ENCODE data around the gene SAP30BP.

SAP30BP gene

GRCh38 chr17:75647061-75647460 is 20.1 kb upstream of the SAP30BP start:
- no peak for DNase-seq (ENCODE audit: low read depth in 2 of 2)

GRCh38 chr17:75647921-75648320 is 19.2 kb upstream of the SAP30BP start:
- DNase-seq (ENCODE audit: low read depth in 2 of 2): no peak

- DNase-seq (ENCODE audit: low read depth in 2 of 2): no peak
These were observed 17.5 kb upstream of the SAP30BP start for GRCh38 chr17:75649687-75650086.

- DNase-seq (ENCODE audit: low read depth in 2 of 2): no peak
These were observed 16.3 kb upstream of the SAP30BP start for GRCh38 chr17:75650874-75651273.

GRCh38 chr17:75652341-75652740 is 14.8 kb upstream of the SAP30BP start:
- no peak for DNase-seq (ENCODE audit: low read depth in 2 of 2)

GRCh38 chr17:75652934-75653549 is 14.1 kb upstream of the SAP30BP start:
- DNase-seq (ENCODE audit: low read depth in 2 of 2): no peak

GRCh38 chr17:75654176-75654575 is 13.0 kb upstream of the SAP30BP start:
- DNase-seq (ENCODE audit: low read depth in 2 of 2): no peak

- DNase-seq (ENCODE audit: low read depth in 2 of 2): no peak
These were observed 8.9 kb upstream of the SAP30BP start for GRCh38 chr17:75658237-75658636.

GRCh38 chr17:75661531-75661930 is 5.6 kb upstream of the SAP30BP start:
- no peak for DNase-seq (ENCODE audit: low read depth in 2 of 2)

GRCh38 chr17:75662511-75662910 is 4.6 kb upstream of the SAP30BP start:
- no peak for DNase-seq (ENCODE audit: low read depth in 2 of 2)

- DNase-seq (ENCODE audit: low read depth in 2 of 2): no peak
These were observed 3.0 kb upstream of the SAP30BP start for GRCh38 chr17:75664099-75664549.

- DNase-seq (ENCODE audit: low read depth in 2 of 2): no peak
These were observed 1.2 kb upstream of the SAP30BP start for GRCh38 chr17:75665981-75666380.

- no peak for DNase-seq (ENCODE audit: low read depth in 2 of 2)
These were observed 687 bp downstream of the SAP30BP start for GRCh38 chr17:75667825-75668224.

GRCh38 chr17:75668489-75668888 is 1.4 kb downstream of the SAP30BP start:
- no peak for DNase-seq (ENCODE audit: low read depth in 2 of 2)

- DNase-seq (ENCODE audit: low read depth in 2 of 2): no peak
These were observed 3.7 kb downstream of the SAP30BP start for GRCh38 chr17:75670868-75671267.

- no peak for DNase-seq (ENCODE audit: low read depth in 2 of 2)
These were observed 4.9 kb downstream of the SAP30BP start for GRCh38 chr17:75672011-75672410.

- no peak for DNase-seq (ENCODE audit: low read depth in 2 of 2)
These were observed 6.3 kb downstream of the SAP30BP start for GRCh38 chr17:75673487-75673886.

- no peak for DNase-seq (ENCODE audit: low read depth in 2 of 2)
These were observed 9.3 kb downstream of the SAP30BP start for GRCh38 chr17:75676461-75676860.

GRCh38 chr17:75679706-75680211 is 12.6 kb downstream of the SAP30BP start:
- DNase-seq (ENCODE audit: low read depth in 2 of 2): no peak

GRCh38 chr17:75680431-75680830 is 13.3 kb downstream of the SAP30BP start:
- no peak for DNase-seq (ENCODE audit: low read depth in 2 of 2)

- no peak for DNase-seq (ENCODE audit: low read depth in 2 of 2)
These were observed 14.2 kb downstream of the SAP30BP start for GRCh38 chr17:75681289-75681688.

GRCh38 chr17:75683583-75683982 is 16.4 kb downstream of the SAP30BP start:
- DNase-seq (ENCODE audit: low read depth in 2 of 2): no peak

- DNase-seq (ENCODE audit: low read depth in 2 of 2): no peak
These were observed 17.1 kb downstream of the SAP30BP start for GRCh38 chr17:75684249-75684648.

GRCh38 chr17:75684924-75685323 is 17.8 kb downstream of the SAP30BP start:
- DNase-seq (ENCODE audit: low read depth in 2 of 2): no peak

All from activated CD8-positive, alpha-beta memory T cell treated with anti-CD3 and anti-CD28 coated beads for 4 hours (primary cell).